IPS-15b (cell line): ENCODE data around the gene DIAPH2.

Experiments used
- H3K27me3 ChIP-seq: one replicate; pipeline ENCODE4 v1.6.1; 2013; ENCODE audit warnings: low read length; ENCODE audit not compliant: control insufficient read depth, insufficient read depth
- H3K36me3 ChIP-seq: one replicate; pipeline ENCODE4 v1.6.1; 2013; ENCODE audit warnings: low read length; ENCODE audit not compliant: control insufficient read depth, insufficient read depth
- H3K4me1 ChIP-seq: one replicate; pipeline ENCODE4 v1.6.1; 2013; ENCODE audit warnings: mild to moderate bottlenecking, low read length; ENCODE audit not compliant: control insufficient read depth, insufficient read depth
- H3K4me3 ChIP-seq: one replicate; pipeline ENCODE4 v1.5.1; 2013; ENCODE audit warnings: low read depth, low read length
- H3K9ac ChIP-seq: one replicate; pipeline ENCODE4 v1.6.1; 2013; ENCODE audit warnings: low read depth, mild to moderate bottlenecking, low read length
- H3K9me3 ChIP-seq: one replicate; pipeline ENCODE4 v1.6.1; 2013; ENCODE audit warnings: mild to moderate bottlenecking, low read length; ENCODE audit not compliant: control insufficient read depth, insufficient read depth

Gene DIAPH2

GRCh38 chrX:97211070-97211469 is 526.4 kb downstream of the DIAPH2 start:
- H3K4me3 ChIP-seq = no peak overlapping the region
- H3K4me1 ChIP-seq = no peaks in the 10 kb centered on the region
- H3K9ac ChIP-seq = no peak overlapping the region
- no peaks in the 10 kb centered on the region for H3K9me3 ChIP-seq
- no peaks in the 10 kb centered on the region for H3K36me3 ChIP-seq
- no peaks in the 10 kb centered on the region for H3K27me3 ChIP-seq

GRCh38 chrX:97215186-97215585 is 530.5 kb downstream of the DIAPH2 start:
- no peaks in the 10 kb centered on the region for H3K9me3 ChIP-seq
- H3K36me3 ChIP-seq = no peaks in the 10 kb centered on the region
- H3K4me3 ChIP-seq = no peak overlapping the region
- no peak overlapping the region for H3K9ac ChIP-seq
- H3K4me1 ChIP-seq = no peaks in the 10 kb centered on the region
- H3K27me3 ChIP-seq = no peaks in the 10 kb centered on the region

- Histone ChIP-seq H3K9me3 (no peaks in the 10 kb centered on the region), H3K36me3 (no peaks in the 10 kb centered on the region), H3K9ac (no peak overlapping the region), H3K4me3 (no peak overlapping the region), H3K27me3 (no peaks in the 10 kb centered on the region), H3K4me1 (no peaks in the 10 kb centered on the region)
Measured at GRCh38 chrX:97224148-97224547, 539.5 kb downstream of the DIAPH2 start.

- Histone ChIP-seq H3K4me3 (no peak overlapping the region), H3K27me3 (no peaks in the 10 kb centered on the region), H3K9ac (no peak overlapping the region), H3K9me3 (no peaks in the 10 kb centered on the region), H3K36me3 (no peaks in the 10 kb centered on the region), H3K4me1 (no peaks in the 10 kb centered on the region)
Measured at GRCh38 chrX:97229318-97229717, 544.7 kb downstream of the DIAPH2 start.

GRCh38 chrX:97230948-97231347 is 546.3 kb downstream of the DIAPH2 start:
- Histone ChIP-seq H3K9me3 (no peaks in the 10 kb centered on the region), H3K4me1 (no peaks in the 10 kb centered on the region), H3K36me3 (no peaks in the 10 kb centered on the region), H3K9ac (no peak overlapping the region), H3K4me3 (no peak overlapping the region), H3K27me3 (no peaks in the 10 kb centered on the region)

- peaks cover 10% of the 10 kb centered on the region for H3K4me1 ChIP-seq
- no peaks in the 10 kb centered on the region for H3K9me3 ChIP-seq
- no peaks in the 10 kb centered on the region for H3K27me3 ChIP-seq
- no peak overlapping the region for H3K9ac ChIP-seq
- H3K4me3 ChIP-seq = no peak overlapping the region
- no peaks in the 10 kb centered on the region for H3K36me3 ChIP-seq
Measured at GRCh38 chrX:97234471-97235081, 549.9 kb downstream of the DIAPH2 start.

- no peaks in the 10 kb centered on the region for H3K9me3 ChIP-seq
- no peaks in the 10 kb centered on the region for H3K27me3 ChIP-seq
- peaks cover 10% of the 10 kb centered on the region for H3K4me1 ChIP-seq
- no peak overlapping the region for H3K4me3 ChIP-seq
- no peaks in the 10 kb centered on the region for H3K36me3 ChIP-seq
- no peak overlapping the region for H3K9ac ChIP-seq
Measured at GRCh38 chrX:97238632-97239031, 554.0 kb downstream of the DIAPH2 start.

GRCh38 chrX:97252111-97252510 is 567.5 kb downstream of the DIAPH2 start:
- Histone ChIP-seq H3K4me1 (peaks cover 11% of the 10 kb centered on the region), H3K4me3 (no peak overlapping the region), H3K27me3 (no peaks in the 10 kb centered on the region), H3K9ac (no peak overlapping the region), H3K9me3 (no peaks in the 10 kb centered on the region), H3K36me3 (no peaks in the 10 kb centered on the region)

GRCh38 chrX:97260679-97261078 is 576.0 kb downstream of the DIAPH2 start:
- H3K27me3 ChIP-seq = no peaks in the 10 kb centered on the region
- no peak overlapping the region for H3K9ac ChIP-seq
- H3K4me3 ChIP-seq = no peak overlapping the region
- no peaks in the 10 kb centered on the region for H3K9me3 ChIP-seq
- no peaks in the 10 kb centered on the region for H3K36me3 ChIP-seq
- H3K4me1 ChIP-seq = no peaks in the 10 kb centered on the region

GRCh38 chrX:97266406-97267121 is 581.9 kb downstream of the DIAPH2 start:
- H3K4me3 ChIP-seq = no peak overlapping the region
- H3K27me3 ChIP-seq = no peaks in the 10 kb centered on the region

GRCh38 chrX:97267396-97268181 is 582.9 kb downstream of the DIAPH2 start:
- H3K9ac ChIP-seq = no peak overlapping the region
- no peaks in the 10 kb centered on the region for H3K36me3 ChIP-seq
- no peaks in the 10 kb centered on the region for H3K27me3 ChIP-seq
- no peaks in the 10 kb centered on the region for H3K9me3 ChIP-seq
- no peak overlapping the region for H3K4me3 ChIP-seq
- peaks cover 8% of the 10 kb centered on the region for H3K4me1 ChIP-seq

More at GRCh38 chrX:97266406-97267121, 581.9 kb downstream of the DIAPH2 start:
- Histone ChIP-seq H3K9me3 (no peaks in the 10 kb centered on the region), H3K9ac (no peak overlapping the region), H3K36me3 (no peaks in the 10 kb centered on the region), H3K4me1 (peaks cover 8% of the 10 kb centered on the region)
